ENCODE measurements around the gene LCA5L.

GRCh38 chr21:39480271-39480670, 34.7 kb upstream of the LCA5L start:
- TF ChIP-seq CTCF (IDR thresholded peaks at IDR 0.05; ENCODE audit: low read length) = no peak
- no peak for TF ChIP-seq EZH2 (IDR thresholded peaks at IDR 0.05; ENCODE audit: borderline replicate concordance, low read length)
